HAP-1 (cell line): ENCODE results near the gene LDHB.
"Not testable (repeated sequence)": the region's sequence is repeated elsewhere in the genome, so short reads cannot be mapped to it uniquely, and the experiment has no call there.

Experiments used
- DNase-seq, 2 experiments: peaks; one replicate each; pipeline ENCODE4 v3.0.0-alpha.2; 2016 to 2020; ENCODE audit warnings: low spot score in 2 of 2
- H3K27me3 ChIP-seq: fragments of 250-450 bp; sonication (Bioruptor Pico); 2 replicates; pipeline ENCODE4 v1.5.1; 2020; ENCODE audit warnings: low read depth, mild to moderate bottlenecking, moderate library complexity
- H3K36me3 ChIP-seq: fragments of 250-450 bp; sonication (Bioruptor Pico); replicated peaks from 2 replicates; pipeline ENCODE4 v1.5.1; 2020; ENCODE audit warnings: mild to moderate bottlenecking
- H3K4me1 ChIP-seq: fragments of 250-450 bp; sonication (Bioruptor Pico); 2 replicates; pipeline ENCODE4 v1.5.1; 2020; ENCODE audit warnings: mild to moderate bottlenecking
- H3K4me3 ChIP-seq: fragments of 250-450 bp; sonication (Bioruptor Pico); 2 replicates; pipeline ENCODE4 v1.5.1; 2020; ENCODE audit warnings: mild to moderate bottlenecking, moderate library complexity
- H3K9me3 ChIP-seq: fragments of 250-450 bp; sonication (Bioruptor Pico); 2 replicates; pipeline ENCODE4 v1.5.1; 2020; ENCODE audit warnings: mild to moderate bottlenecking, moderate library complexity
- in situ Hi-C: fragments of 300-500 bp; cut with MboI; formaldehyde crosslinking; loops from 3 replicates; pipeline ENCODE4 v1.14.3; 2020; ENCODE audit warnings: low sequenced_read_pairs, inconsistent platforms, mixed read lengths

The LDHB gene

GRCh38 chr12:21617030-21617429 is 40.6 kb downstream of the LDHB start:
- Histone ChIP-seq H3K9me3 (no peaks in the 10 kb centered on the region), H3K27me3 (peaks cover 2% of the 10 kb centered on the region; the same call in 1 of the 2 replicates), H3K4me1 (no peaks in the 10 kb centered on the region), H3K36me3 (no peaks in the 10 kb centered on the region), H3K4me3 (no peak overlapping the region)
- in situ Hi-C loops = no loop called here
- DNase-seq = no peak

- no peaks in the 10 kb centered on the region for H3K9me3 ChIP-seq
- no peak for DNase-seq
- in situ Hi-C loops = no loop called here
- H3K4me3 ChIP-seq = no peak overlapping the region
- peaks cover 2% of the 10 kb centered on the region; the same call in 1 of the 2 replicates for H3K27me3 ChIP-seq
- no peaks in the 10 kb centered on the region for H3K4me1 ChIP-seq
- H3K36me3 ChIP-seq = no peaks in the 10 kb centered on the region
Observed at GRCh38 chr12:21615431-21615830, 42.2 kb downstream of the LDHB start.

- peaks cover 2% of the 10 kb centered on the region; the same call in 1 of the 2 replicates for H3K27me3 ChIP-seq
- H3K4me1 ChIP-seq = no peaks in the 10 kb centered on the region
- H3K36me3 ChIP-seq = no peaks in the 10 kb centered on the region
- no peaks in the 10 kb centered on the region for H3K9me3 ChIP-seq
- no peak overlapping the region for H3K4me3 ChIP-seq
- in situ Hi-C loops = no loop called here
- no peak for DNase-seq
Observed at GRCh38 chr12:21614506-21614905, 43.1 kb downstream of the LDHB start.

- Histone ChIP-seq H3K4me1 (no peaks in the 10 kb centered on the region), H3K36me3 (no peaks in the 10 kb centered on the region), H3K9me3 (no peaks in the 10 kb centered on the region), H3K4me3 (no peak overlapping the region), H3K27me3 (peaks cover 2% of the 10 kb centered on the region; the same call in 1 of the 2 replicates)
- DNase-seq = no peak
- in situ Hi-C loops = no loop called here
Observed at GRCh38 chr12:21613931-21614330, 43.7 kb downstream of the LDHB start.

- Histone ChIP-seq H3K27me3 (peaks cover 2% of the 10 kb centered on the region; the same call in 1 of the 2 replicates), H3K4me1 (no peaks in the 10 kb centered on the region), H3K36me3 (no peaks in the 10 kb centered on the region), H3K4me3 (no peak overlapping the region), H3K9me3 (no peaks in the 10 kb centered on the region)
- in situ Hi-C loops = no loop called here
- no peak for DNase-seq
Observed at GRCh38 chr12:21608196-21608595, 49.4 kb downstream of the LDHB start.

- in situ Hi-C loops = no loop called here
- peaks cover 2% of the 10 kb centered on the region; the same call in 1 of the 2 replicates for H3K27me3 ChIP-seq
- no peaks in the 10 kb centered on the region for H3K4me1 ChIP-seq
- no peaks in the 10 kb centered on the region for H3K36me3 ChIP-seq
- DNase-seq = no peak
- H3K4me3 ChIP-seq = no peak overlapping the region
- no peaks in the 10 kb centered on the region for H3K9me3 ChIP-seq
Observed at GRCh38 chr12:21607701-21608100, 49.9 kb downstream of the LDHB start.

GRCh38 chr12:21606175-21606574 is 51.5 kb downstream of the LDHB start:
- Histone ChIP-seq H3K4me1 (no peaks in the 10 kb centered on the region), H3K9me3 (no peaks in the 10 kb centered on the region), H3K36me3 (no peaks in the 10 kb centered on the region), H3K27me3 (peaks cover 5% of the 10 kb centered on the region), H3K4me3 (no peak overlapping the region)
- in situ Hi-C loops = no loop called here
- no peak for DNase-seq

- Histone ChIP-seq H3K4me1 (no peaks in the 10 kb centered on the region), H3K27me3 (peaks cover 5% of the 10 kb centered on the region), H3K9me3 (no peaks in the 10 kb centered on the region), H3K4me3 (no peak within 1 kb of the TSS), H3K36me3 (no peaks in the 10 kb centered on the region)
- no peak for DNase-seq
- in situ Hi-C loops = no loop called here
Observed at GRCh38 chr12:21604245-21605101, 53.2 kb downstream of the LDHB start, which contains the start of gene GYS2. GYS2 (minus strand) TSS chr12:21604847; CDS start chr12:21604592, 255 bp downstream.

GRCh38 chr12:21602774-21603173 is 54.9 kb downstream of the LDHB start:
- H3K36me3 ChIP-seq = no peaks in the 10 kb centered on the region
- no peak overlapping the region for H3K4me3 ChIP-seq
- no peak for DNase-seq
- in situ Hi-C loops = no loop called here
- no peaks in the 10 kb centered on the region for H3K4me1 ChIP-seq
- H3K27me3 ChIP-seq = peaks cover 5% of the 10 kb centered on the region
- H3K9me3 ChIP-seq = no peaks in the 10 kb centered on the region

GRCh38 chr12:21600196-21600595 is 57.4 kb downstream of the LDHB start:
- no peak for DNase-seq
- Histone ChIP-seq H3K4me3 (no peak overlapping the region), H3K9me3 (no peaks in the 10 kb centered on the region), H3K4me1 (no peaks in the 10 kb centered on the region), H3K27me3 (peaks cover 9% of the 10 kb centered on the region), H3K36me3 (no peaks in the 10 kb centered on the region)
- in situ Hi-C loops = no loop called here

- Histone ChIP-seq H3K27me3 (peaks cover 9% of the 10 kb centered on the region), H3K9me3 (no peaks in the 10 kb centered on the region), H3K4me3 (no peak overlapping the region), H3K4me1 (no peaks in the 10 kb centered on the region), H3K36me3 (no peaks in the 10 kb centered on the region)
- in situ Hi-C loops = no loop called here
- DNase-seq = no peak
Observed at GRCh38 chr12:21599143-21599999, 58.3 kb downstream of the LDHB start.

GRCh38 chr12:21598651-21599050 is 59.0 kb downstream of the LDHB start:
- in situ Hi-C loops = no loop called here
- Histone ChIP-seq H3K9me3 (no peaks in the 10 kb centered on the region), H3K27me3 (peaks cover 9% of the 10 kb centered on the region), H3K4me3 (no peak overlapping the region), H3K4me1 (no peaks in the 10 kb centered on the region), H3K36me3 (no peaks in the 10 kb centered on the region)
- no peak for DNase-seq

- H3K4me3 ChIP-seq, in situ Hi-C loops: not testable (repeated sequence)
Observed at GRCh38 chr12:21595356-21595755, 62.3 kb downstream of the LDHB start.

GRCh38 chr12:21585485-21585884 is 72.2 kb downstream of the LDHB start:
- Histone ChIP-seq H3K4me1 (no peaks in the 10 kb centered on the region), H3K4me3 (no peak overlapping the region), H3K27me3 (no peaks in the 10 kb centered on the region), H3K9me3 (no peaks in the 10 kb centered on the region), H3K36me3 (no peaks in the 10 kb centered on the region)
- in situ Hi-C loops = no loop called here
- DNase-seq = no peak

More at GRCh38 chr12:21595356-21595755, 62.3 kb downstream of the LDHB start:
- DNase-seq, H3K9me3 ChIP-seq, H3K4me1 ChIP-seq, H3K27me3 ChIP-seq, H3K36me3 ChIP-seq: not testable (repeated sequence)
